ENCODE results near the gene MED8. TPM values are rescaled to one million over a fixed set of nuclear protein-coding genes. Genes with fewer than 3 reads are reported as not detected.
A peak's percentile ranks its signal among the peaks of the same experiment; 100 is the strongest.

MED8 gene
- total and polyA plus RNA-seq, 9 of the 15 experiments (the other 6 are each of a cell fraction or from before 2014, with no cell fraction given), result 23.0 to 120 (median 56.4) TPM

DNA sequence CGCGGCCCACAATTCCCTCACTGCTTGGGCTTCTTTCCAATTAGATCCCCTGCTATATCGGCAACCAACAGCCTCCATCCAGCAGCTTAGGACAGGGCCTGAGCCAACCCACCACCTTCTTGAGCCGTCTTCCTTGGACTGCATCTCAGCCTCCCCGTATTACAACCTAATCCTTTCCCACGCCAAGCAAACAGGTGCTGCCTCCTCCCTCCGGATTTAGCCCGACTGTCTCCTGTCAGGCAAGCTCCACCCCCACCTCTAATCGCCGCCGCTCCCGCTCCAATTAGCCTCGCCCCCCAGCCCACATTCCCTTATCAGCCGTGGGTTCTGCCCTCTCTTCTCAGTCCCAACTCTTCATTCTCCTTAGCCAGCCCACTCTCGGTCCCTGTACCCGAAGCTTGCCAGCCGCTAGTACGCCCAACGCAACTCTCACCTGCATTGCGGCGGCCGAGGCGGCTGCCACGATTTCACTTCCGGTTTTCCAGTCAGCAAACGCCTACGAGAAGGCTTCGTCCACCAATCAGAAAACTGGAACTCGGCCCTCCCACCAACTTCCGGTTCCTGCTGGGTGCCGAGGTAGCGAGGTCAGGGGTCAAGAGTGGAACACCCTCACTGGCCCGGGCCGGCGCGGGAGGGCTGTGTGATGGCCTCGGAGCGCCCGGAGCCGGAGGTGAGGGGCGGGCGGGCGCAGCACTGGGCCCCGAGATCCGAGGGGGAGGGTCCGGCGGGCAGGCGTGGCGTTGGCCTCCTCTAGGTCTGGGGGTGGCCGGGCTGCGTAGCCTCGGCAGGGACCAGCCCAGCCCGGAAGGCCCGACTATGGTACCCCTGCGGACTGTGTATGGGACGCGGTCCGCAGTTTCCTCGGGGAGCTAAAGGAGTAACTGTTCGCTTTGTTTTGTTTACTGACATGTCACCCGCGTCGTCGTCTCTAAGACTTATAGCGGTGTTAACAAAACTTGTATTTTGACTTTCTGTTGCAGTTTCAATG, at the start of gene MED8, which contains the start of gene SZT2 (continued):
- TF ChIP-seq, protein P1, sequence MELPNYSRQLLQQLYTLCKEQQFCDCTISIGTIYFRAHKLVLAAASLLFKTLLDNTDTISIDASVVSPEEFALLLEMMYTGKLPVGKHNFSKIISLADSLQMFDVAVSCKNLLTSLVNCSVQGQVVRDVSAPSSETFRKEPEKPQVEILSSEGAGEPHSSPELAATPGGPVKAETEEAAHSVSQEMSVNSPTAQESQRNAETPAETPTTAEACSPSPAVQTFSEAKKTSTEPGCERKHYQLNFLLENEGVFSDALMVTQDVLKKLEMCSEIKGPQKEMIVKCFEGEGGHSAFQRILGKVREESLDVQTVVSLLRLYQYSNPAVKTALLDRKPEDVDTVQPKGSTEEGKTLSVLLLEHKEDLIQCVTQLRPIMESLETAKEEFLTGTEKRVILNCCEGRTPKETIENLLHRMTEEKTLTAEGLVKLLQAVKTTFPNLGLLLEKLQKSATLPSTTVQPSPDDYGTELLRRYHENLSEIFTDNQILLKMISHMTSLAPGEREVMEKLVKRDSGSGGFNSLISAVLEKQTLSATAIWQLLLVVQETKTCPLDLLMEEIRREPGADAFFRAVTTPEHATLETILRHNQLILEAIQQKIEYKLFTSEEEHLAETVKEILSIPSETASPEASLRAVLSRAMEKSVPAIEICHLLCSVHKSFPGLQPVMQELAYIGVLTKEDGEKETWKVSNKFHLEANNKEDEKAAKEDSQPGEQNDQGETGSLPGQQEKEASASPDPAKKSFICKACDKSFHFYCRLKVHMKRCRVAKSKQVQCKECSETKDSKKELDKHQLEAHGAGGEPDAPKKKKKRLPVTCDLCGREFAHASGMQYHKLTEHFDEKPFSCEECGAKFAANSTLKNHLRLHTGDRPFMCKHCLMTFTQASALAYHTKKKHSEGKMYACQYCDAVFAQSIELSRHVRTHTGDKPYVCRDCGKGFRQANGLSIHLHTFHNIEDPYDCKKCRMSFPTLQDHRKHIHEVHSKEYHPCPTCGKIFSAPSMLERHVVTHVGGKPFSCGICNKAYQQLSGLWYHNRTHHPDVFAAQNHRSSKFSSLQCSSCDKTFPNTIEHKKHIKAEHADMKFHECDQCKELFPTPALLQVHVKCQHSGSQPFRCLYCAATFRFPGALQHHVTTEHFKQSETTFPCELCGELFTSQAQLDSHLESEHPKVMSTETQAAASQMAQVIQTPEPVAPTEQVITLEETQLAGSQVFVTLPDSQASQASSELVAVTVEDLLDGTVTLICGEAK (IDR thresholded peaks at IDR 0.05), result peak; percentile 99
- TF ChIP-seq, protein P1 (CRISPR knock-in tag; IDR thresholded peaks at IDR 0.05), result no peak
- peak; percentile 60; the same call in 1 of the 2 replicates for TF ChIP-seq KLF6 (CRISPR knock-in tag; IDR thresholded peaks at IDR 0.05; ENCODE audit: borderline replicate concordance)
- peak; percentile 87 for TF ChIP-seq POLR2AphosphoS5 (IDR thresholded peaks at IDR 0.05; ENCODE audit: control insufficient read depth, insufficient read depth, low read depth, low read length)
- peak; percentile 86 for TF ChIP-seq HLTF (IDR thresholded peaks at IDR 0.05)
- no peak for TF ChIP-seq HNRNPL (IDR thresholded peaks at IDR 0.05; ENCODE audit: low read depth, low read length)
- no peak for TF ChIP-seq XRCC4 (IDR thresholded peaks at IDR 0.05; ENCODE audit: extremely low read depth, insufficient read depth, insufficient read length)
- peak; percentile 85; the same call in 1 of the 2 replicates for TF ChIP-seq CEBPG (CRISPR knock-in tag; IDR thresholded peaks at IDR 0.05)
- peak in 1 of 2 experiments; percentile 39; a peak in 1 of 4 replicates for TF ChIP-seq CEBPG (tag; conservative IDR thresholded peaks at IDR 0.05 in 1 of 2, IDR thresholded peaks at IDR 0.05 in 1 of 2)
- TF ChIP-seq, protein P2, sequence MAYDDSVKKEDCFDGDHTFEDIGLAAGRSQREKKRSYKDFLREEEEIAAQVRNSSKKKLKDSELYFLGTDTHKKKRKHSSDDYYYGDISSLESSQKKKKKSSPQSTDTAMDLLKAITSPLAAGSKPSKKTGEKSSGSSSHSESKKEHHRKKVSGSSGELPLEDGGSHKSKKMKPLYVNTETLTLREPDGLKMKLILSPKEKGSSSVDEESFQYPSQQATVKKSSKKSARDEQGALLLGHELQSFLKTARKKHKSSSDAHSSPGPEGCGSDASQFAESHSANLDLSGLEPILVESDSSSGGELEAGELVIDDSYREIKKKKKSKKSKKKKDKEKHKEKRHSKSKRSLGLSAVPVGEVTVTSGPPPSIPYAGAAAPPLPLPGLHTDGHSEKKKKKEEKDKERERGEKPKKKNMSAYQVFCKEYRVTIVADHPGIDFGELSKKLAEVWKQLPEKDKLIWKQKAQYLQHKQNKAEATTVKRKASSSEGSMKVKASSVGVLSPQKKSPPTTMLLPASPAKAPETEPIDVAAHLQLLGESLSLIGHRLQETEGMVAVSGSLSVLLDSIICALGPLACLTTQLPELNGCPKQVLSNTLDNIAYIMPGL (CRISPR knock-in tag; IDR thresholded peaks at IDR 0.05), result peak; percentile 65; the same call in 1 of the 2 replicates
- TF ChIP-seq ARNT (IDR thresholded peaks at IDR 0.05), result peak in 1 of 2 experiments; percentile 67; a peak in 1 of 4 replicates
- TF ChIP-seq, protein P3, sequence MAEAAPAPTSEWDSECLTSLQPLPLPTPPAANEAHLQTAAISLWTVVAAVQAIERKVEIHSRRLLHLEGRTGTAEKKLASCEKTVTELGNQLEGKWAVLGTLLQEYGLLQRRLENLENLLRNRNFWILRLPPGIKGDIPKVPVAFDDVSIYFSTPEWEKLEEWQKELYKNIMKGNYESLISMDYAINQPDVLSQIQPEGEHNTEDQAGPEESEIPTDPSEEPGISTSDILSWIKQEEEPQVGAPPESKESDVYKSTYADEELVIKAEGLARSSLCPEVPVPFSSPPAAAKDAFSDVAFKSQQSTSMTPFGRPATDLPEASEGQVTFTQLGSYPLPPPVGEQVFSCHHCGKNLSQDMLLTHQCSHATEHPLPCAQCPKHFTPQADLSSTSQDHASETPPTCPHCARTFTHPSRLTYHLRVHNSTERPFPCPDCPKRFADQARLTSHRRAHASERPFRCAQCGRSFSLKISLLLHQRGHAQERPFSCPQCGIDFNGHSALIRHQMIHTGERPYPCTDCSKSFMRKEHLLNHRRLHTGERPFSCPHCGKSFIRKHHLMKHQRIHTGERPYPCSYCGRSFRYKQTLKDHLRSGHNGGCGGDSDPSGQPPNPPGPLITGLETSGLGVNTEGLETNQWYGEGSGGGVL (CRISPR knock-in tag; IDR thresholded peaks at IDR 0.05), result no peak
